T-helper 1 cell (primary cell): ENCODE measurements around the gene VIPR2.
"Not testable (repeated sequence)": the region's sequence is repeated elsewhere in the genome, so short reads cannot be mapped to it uniquely, and the experiment has no call there.

Source experiments
- DNase-seq, 5 donors: peaks; one replicate each; pipeline ENCODE4 v3.0.0-alpha.2; 2012 to 2020

The VIPR2 gene

DNA sequence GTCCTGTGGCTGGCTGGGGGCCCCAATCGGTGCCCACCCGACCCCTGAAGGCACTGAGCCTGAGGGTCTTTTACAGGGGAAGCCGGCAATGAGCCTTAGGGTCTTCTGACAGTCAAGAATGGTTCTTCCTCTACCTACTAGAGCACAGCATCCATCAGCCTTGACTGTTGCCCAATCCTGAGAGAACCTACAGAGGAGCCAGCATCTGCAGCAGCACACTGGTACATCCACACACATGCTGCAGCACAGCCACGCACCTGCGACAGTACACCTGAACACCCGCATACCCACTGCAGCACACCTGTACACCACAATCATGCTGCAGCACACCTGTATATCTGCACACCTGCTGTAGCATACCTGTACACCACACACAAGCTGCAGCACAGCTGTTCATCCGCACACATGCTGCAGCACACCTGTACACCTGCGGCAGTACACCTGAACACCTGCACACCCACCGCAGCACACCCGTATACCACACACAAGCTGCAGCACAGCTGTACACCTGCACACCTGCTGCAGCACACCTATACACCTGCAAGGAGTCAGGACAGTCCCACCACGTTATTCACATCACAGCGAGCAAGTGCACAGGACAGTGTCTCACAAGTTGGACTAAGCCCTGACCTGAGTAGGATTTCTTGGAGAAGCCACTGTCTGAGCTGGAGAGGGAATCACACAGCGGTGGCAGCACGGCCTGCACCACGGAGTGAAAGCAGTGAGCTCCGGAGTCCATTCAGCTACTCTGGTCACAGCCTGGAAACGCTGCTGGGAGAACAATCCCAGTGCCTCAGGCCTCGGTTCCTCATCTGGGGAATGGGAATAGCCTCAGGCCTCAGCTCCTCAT, 56.4 kb downstream of the VIPR2 start:
- no peak for DNase-seq

DNA sequence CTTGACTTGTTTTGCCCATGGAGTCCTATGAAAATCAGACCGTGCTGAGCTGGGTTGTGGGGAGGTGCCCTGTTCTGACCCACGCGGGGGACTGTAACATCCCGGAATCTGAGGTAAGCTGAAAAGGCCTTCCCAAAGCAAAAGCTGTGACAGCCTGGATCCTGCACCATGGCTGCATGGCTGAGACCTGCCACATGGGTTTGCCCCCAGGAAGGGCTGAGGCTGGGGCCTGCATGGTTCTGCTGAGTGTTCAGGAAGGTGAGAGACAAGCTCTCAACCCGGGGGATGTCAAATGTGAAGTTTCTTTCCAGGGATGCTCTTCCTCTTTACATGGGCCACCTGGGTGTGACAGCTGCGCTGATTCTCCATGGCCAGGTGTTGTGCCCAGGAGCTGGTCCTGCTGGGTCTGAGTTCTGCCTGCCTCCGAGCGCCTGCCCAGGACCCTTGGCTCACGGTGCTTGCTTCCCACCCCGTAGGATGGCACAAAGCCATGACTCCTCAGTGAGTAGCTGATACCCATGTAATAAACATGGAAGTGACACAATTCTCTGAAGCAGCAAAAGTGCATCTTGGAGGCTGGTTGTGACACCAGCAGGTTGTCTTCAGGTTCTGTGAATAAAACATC, 58.3 kb downstream of the VIPR2 start:
- DNase-seq = no peak

DNA sequence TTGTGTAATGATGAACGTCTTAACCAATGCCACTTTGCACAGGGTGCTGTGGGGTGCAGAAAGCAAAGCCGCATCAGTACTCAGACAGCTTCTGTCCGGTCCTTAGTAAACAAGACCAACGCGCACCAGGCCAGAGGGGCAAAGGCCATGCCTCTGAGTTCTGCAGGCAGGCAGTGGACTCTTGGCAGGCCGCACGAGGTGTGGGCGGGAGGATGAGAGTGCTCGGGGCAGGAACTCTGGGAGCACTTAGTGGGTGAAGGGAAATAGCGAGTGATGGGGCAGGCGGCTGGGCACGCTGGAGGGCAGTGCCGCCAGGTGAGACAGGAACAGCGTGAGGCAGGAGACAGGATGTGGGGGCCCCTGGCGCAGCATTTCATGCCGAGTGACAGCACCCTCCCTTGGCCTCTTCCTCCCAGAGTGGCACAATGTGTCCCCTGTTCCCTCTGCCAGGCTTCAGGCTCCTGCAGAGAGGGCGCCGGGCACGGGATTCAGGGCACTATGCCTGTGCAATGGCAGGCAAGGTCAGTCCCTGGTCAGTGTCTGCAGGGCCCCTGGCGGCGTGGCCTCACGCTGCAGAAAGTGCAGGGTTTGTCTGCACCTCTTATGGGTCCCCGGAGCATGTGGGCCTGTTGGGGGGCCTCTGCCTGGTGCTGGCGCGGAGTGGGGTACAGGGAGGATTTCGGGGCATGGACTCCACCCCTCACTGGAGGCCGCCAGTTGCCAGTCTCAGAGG, 60.4 kb downstream of the VIPR2 start:
- DNase-seq = peak in 1 of 5 donors; percentile 9

DNA sequence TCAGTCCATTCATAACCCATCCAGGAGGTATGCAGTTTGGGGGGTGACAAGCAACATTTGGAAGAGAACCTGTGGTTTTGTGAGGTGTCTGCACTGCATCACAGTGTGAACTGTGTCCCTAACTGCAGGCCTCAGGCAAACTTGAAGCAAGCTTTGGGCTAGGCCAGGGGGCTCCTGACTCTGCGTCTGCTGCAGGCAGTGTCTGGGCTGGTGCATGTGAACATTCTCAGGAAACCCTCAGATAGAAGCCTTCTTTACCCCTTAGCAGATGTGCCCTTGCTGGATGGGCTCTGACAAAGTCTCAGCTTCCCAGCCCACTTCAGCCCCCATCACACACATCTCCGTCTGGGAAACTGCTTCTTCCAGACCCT, 61.0 kb downstream of the VIPR2 start:
- DNase-seq = no peak

DNA sequence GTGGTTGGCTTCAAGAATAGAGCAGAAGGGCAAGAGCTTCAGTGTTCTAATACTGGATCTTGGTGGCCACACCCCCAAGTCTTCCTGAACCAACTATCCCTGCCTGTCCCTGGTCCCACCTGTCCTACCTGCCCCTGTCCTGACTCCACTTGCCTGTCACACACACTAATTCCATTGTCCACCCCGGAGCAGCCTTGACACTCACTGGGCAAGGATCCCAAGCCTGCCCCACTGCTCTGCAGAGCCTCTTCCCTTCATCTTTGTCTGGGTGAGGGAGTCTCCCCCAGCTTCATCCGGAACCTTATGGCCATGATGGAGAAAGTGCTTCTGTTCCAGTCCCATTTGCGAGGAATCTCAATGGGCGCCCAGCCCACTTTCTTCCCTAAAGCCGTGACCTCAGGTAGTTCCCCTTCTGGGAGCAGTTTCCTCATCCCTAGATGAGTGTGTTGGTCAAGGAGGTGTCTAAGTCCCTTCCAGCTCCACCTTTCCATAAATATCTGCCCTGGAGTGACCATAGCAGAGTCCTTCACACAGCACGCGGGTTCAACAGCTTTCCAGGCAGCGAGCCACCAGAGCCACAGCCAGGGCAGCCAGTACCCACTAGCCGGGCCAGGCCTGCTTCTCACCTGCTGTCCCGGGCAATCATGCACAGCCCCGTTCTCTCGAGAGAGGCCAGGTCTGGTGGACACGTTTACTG, 61.5 kb downstream of the VIPR2 start:
- DNase-seq = no peak

DNA sequence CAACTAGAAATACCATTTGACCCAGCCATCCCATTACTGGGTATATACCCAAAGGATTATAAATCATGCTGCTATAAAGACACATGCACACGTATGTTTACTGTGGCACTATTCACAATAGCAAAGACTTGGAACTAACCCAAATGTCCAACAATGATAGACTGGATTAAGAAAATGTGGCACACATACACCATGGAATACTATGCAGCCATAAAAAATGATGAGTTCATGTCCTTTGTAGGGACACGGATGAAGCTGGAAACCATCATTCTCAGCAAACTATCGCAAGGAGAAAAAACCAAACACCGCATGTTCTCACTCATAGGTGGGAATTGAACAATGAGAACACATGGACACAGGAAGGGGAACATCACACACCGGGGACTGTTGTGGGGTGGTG, 62.6 kb downstream of the VIPR2 start:
- not testable (repeated sequence) for DNase-seq

DNA sequence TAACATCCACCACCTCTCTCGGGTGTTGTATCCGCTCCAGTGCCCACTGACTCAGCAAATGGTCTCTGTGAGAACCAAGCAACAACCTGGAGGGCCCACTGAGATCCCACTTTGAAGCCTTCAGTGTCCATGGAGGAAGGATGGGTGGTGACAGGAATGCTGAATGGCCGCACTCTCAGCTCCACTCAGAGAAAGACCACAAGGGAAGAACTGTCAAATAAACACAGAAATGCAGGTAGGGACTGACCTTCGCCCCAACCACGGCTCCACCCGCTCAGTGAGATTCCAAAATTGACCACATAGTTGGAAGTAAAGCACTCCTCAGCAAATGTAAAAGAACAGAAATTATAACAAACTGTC, 65.8 kb downstream of the VIPR2 start:
- DNase-seq = no peak

DNA sequence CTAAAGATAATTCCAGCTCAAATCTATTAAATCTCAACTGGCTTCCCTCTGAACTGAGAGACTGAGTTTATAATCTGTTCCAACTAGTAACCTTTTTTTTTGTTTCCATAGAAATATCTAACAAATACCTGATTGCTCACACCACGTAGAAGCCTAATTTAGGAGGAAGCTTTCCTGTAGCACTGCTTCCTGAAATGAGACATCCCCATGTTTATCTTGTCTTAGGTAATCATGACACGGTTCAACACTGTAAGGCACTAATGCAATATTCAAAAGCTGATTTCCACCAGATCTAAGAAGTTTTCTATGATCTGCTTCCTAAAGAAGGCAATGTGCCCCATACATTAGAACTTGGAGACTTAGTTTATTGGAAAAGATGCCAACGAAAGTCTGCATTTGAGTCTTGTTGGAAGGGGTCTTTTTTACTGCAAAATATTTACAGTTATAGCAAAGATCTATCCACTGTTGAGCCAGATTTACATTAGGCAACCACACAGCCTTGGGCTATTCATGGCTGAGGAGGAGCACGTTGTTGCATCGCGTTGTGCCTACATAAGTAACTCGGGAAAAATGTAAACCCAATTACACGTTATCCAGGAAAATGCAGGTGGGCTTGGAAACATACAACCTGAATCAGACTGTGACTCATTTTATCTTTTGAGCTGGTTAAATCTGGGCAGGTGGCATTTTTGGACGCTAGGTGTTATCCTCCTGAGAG, 66.3 kb downstream of the VIPR2 start:
- DNase-seq = no peak

DNA sequence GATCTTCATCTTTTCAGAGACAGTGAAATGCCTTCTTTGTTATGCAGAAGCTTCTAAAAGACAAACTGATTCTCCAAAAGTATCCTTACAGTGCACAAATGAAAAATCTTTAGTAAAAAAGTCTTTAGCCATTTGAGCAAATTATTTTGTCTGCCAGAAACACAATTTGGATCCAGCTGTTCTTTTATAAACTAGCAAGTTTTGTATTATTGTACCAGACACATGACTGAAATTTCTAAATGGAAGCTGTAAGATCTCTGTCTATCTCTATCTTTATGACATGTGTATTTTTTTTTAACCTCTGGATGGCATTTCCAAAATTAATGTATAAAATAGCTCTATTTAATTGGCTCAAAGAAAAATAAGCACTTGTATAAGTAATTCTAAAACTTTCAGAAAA, 68.3 kb downstream of the VIPR2 start:
- no peak for DNase-seq

DNA sequence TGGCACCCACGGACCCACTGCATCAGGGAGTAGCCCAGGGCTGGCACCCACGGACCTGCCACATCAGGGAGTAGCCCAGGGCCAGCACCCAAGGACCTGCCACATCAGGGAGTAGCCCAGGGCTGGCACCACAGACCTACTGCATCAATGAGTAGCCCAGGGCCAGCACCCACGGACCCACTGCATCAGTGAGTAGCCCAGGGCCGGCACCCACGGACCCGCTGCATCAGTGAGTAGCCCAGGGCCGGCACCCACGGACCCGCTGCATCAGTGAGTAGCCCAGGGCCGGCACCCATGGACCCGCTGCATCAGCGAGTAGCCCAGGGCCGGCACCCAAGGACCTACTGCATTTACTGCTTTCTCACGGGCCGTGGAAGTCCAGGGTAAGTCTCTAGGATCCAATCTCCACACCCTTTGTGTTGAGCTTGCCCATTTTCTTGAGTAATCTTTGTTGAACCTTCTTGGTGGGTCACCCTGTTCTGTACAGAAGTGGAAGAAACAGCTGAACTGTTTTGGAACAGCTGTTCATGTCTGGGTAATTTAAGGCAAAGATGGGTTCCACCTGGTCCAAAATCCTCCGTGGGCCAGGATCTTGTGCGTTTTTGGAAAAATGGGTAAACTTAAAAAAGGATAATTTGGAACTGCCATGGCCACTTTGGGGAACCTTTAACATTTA, 69.0 kb downstream of the VIPR2 start:
- DNase-seq = no peak

DNA sequence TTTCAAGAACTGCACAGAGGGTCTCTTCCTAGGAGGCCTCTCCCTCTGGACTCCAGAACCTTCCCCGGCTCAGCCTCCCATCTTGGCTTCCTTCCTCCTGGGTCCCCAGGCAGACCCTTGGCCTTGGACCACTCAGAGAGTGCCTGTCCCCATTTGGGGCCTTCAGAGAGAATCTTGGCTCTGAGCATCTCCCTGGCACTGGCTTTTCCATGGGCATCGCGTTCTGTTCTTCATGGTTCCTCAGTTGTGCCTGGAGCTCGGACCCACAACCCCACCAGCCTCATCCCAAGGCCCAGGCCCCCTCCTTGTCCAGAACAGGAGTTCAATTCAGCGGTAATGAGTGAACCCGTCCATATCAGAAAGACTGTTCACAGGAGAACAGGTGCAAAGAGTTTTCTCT, 73.4 kb downstream of the VIPR2 start:
- DNase-seq = no peak

DNA sequence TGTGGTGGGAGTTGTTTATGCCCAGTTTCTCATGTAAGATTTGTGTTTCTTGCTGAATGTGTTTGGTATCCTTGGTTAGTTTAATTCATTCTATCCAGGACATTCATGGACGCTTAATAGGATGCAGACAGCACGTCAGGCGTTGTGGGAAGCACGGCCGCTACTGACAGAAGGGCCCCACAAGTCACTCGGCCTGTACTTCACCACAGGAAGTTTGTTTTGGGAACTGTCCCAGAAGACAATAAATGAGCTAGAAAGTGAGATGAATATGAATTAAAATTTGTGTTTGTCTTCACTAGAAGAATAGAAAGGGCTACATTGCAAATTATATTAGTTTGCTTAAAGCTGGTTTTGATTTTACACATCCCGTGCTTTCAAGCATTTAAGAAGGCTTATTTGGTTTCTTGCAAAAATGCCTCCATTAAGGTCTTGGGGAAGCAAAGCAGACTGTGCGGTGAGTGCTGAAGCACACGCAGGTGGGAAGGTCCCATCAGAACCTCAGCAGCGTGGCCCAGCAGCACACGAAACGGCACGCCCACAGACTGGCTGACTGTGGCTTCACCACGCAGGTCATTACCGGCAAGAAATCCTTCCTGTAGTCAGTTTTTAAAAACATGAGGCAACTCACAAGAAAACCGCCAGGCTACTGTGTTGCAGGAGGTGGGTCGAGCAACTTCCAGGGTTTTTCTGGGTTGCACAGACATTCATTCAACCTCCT, 74.1 kb downstream of the VIPR2 start:
- peak in 1 of 5 donors; percentile 53 for DNase-seq

DNA sequence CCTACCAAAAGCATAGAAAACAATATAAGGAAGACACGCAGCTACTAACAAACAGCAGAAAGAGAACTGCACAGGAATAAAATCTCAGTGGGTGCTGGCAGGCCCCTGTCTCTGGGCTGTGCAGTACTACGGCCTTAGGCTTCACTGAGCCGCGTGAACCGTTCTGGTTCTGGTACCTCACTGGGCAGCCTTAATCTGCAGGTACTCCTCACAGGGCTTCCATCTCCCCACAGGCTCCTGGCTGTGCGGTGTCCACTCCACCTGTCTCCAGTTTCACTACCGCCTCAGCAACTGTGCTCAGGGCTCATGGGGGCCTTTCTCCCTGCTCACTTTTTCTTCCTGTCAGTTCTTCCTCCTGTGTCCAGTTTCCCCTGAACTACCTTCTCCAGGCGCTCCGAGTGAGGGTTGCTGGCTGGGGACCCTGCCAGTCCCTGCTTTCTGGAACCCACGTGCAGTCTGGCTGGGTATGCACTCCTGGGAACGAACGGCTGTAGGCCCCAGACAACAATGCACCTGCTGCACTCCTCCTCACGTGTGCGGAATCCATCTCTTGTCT, 75.7 kb downstream of the VIPR2 start:
- DNase-seq = no peak

DNA sequence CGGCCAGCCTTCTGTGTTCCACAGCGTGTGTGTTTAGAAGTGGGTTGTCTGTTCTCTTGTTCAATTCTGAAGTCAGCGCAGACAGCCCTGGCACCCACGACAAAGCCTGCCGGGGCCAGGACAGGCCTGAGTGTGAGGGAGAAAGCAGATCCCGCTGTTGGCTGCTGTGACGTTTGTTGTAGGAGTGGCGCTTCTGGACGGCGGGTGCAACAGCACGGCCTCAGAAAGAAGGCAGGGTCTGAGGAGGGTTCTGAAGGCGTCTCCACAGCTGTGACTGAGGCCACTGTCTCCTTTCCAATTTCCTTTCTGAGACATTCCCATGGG, 76.2 kb downstream of the VIPR2 start:
- DNase-seq = no peak

DNA sequence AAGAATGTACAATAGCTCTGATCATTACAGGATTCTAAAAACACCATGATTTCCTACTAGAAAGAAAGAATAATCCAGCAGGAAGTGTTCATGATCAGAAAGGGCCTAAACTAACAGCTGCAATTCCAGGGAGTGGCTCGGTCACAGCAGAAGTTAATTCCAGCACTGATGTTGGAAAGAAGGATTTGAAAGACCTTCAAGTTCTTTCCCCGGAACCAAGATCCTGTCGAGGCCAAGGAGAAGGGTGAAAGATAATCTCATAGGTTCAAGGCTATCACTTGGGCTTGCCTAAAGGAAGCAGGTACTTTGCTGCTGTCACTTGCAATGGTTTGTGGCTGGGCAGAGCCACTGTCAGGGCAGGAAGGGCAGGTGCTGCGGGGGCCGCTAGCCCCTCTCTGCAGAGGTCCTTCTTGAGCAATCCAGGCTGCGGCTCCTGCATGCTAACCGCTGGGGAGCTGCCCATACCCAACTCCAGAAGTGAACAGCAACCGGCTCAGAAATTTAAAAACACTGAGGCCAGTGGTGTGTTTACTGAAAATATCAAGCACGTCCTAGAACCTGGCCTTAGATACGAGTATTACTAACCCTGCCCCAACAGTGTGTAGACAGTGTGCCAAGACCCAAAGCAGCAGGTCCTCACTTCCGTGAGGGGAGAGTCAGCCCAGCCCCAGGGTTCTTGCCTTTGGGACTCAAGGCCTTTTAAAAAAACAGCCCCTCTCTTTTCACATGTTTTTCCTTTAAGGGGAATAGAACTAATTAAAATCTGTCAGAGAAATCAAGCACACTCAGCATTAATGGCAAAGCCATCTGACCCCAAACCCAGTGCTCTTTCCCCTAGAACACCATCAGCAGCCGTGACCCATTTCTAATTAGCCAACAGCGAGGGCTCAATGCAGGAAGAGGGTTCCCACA, 76.8 kb downstream of the VIPR2 start:
- DNase-seq = no peak

DNA sequence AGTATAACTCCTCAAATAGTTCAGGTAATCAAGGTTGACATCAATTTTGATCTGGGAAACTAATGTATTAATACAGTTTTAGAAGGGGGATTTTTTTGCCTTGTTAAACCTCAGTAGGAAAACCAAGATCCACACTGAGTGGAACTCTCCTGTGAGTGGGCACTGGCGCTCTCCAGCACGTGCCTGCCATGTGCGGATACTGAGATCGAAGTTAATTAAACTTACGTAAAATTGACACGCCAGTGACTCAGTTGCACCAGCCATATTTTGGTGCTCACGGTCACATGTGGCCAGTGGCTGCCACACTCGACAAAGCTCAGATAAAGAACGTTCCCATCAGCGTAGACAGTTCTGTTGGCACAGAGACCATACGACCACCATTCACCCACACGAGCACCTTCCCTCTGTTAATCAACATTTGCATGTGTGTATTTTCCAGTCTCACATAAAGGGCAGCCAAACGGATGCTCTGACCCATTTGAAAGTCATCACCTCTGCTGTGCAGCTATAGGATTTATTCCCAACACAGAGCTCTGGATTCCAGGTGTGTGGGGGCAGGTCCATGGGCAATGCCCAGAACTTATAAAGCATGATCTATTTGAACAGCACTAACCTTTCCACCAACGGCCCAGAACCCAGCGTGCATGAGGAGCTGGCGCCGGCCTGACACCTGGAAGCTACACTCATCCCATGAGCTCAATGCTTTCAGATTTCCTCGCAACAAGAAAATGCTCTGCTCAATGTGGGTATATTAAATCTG, 77.7 kb downstream of the VIPR2 start:
- DNase-seq = no peak

DNA sequence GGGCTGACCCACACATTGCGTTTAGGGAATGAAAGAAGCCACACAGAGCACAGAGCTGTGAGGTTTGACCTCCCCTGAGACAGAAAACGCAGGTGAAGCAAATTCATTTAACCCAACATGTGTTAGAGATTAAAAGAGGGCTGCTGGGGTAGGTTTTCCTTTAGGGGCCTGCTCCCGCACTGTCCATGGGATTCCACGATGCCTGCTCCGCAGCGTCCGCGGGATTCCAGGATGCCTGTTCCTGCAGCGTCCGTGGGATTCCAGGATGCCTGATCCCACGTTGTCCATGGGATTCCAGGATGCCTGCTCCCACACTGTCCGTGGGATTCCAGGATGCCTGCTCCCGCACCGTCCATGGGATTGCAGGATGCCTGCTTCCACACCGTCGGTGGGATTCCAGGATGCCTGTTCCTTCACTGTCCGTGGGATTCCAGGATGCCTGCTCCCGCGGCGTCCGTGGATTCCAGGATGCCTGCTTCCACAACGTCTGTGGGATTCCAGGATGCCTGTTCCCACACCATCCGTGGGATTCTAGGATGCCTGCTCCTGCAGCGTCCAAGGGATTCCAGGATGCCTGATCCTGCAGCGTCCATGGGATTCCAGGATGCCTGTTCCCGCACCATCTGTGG, 78.7 kb downstream of the VIPR2 start:
- DNase-seq = no peak

DNA sequence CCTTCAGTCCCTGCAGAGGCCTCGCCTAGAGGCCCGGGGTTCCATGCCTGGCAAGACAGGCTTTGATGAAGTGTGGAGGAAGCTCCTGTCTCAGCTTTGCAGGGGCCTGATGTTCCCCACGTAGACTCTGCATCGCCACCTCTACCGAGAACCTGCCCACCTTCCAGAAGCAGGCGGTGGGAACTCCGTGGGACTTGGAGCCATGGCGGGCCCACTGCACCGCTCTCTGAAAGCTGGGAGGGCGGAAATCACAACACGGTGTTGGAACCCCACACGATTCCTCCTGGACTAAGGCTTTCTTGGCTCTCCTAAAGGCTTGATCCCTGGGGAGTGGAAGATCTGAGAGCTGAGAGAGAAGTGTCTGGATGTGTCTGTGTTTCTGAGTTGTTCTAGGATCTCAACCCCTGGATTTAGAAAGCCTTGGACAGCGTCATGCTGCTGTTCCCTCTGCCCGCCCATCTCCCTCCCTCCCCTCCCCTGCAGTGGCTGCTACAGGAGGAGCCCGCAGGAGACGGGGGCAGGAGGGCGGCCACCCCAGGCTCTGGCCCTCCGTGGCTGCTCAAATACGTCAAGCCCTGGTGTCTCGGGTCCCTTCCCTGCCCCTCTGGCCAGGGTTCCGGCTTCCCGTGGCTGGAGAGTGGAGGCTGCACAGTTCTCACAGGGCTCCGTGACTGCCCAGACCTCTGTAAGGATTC, 79.7 kb downstream of the VIPR2 start:
- DNase-seq = no peak
